ENCODE results near the gene MYPN. TPM values are rescaled to one million over a fixed set of nuclear protein-coding genes. Genes with fewer than 3 reads are reported as not detected.

MYPN gene
- total RNA-seq, 1 experiment from 2014 or later, result not detected

GRCh38 chr10:68111584-68111983 is 2.3 kb downstream of the MYPN start:
- H3K9me3 ChIP-seq (ENCODE audit: control insufficient read depth, low read depth, low read length), result no peaks in the 10 kb centered on the region
- no peak overlapping the region for H2BK12ac ChIP-seq (ENCODE audit: insufficient read length, low read depth, low read length)
- no peaks in the 10 kb centered on the region for H3K4me1 ChIP-seq (ENCODE audit: insufficient read depth, low read length)
- no peaks in the 10 kb centered on the region for H4K20me1 ChIP-seq (ENCODE audit: control insufficient read depth, insufficient read depth, insufficient read length)
- no peaks in the 10 kb centered on the region for H3K23me2 ChIP-seq (ENCODE audit: insufficient read length, low read depth, low read length, poor library complexity, severe bottlenecking)
- H2AFZ ChIP-seq (ENCODE audit: low read length), result no peak overlapping the region
- TF ChIP-seq, protein P1, sequence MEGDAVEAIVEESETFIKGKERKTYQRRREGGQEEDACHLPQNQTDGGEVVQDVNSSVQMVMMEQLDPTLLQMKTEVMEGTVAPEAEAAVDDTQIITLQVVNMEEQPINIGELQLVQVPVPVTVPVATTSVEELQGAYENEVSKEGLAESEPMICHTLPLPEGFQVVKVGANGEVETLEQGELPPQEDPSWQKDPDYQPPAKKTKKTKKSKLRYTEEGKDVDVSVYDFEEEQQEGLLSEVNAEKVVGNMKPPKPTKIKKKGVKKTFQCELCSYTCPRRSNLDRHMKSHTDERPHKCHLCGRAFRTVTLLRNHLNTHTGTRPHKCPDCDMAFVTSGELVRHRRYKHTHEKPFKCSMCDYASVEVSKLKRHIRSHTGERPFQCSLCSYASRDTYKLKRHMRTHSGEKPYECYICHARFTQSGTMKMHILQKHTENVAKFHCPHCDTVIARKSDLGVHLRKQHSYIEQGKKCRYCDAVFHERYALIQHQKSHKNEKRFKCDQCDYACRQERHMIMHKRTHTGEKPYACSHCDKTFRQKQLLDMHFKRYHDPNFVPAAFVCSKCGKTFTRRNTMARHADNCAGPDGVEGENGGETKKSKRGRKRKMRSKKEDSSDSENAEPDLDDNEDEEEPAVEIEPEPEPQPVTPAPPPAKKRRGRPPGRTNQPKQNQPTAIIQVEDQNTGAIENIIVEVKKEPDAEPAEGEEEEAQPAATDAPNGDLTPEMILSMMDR (conservative IDR thresholded peaks at IDR 0.05), result no peak
- no peaks in the 10 kb centered on the region for H3K79me1 ChIP-seq (ENCODE audit: insufficient read depth, low read depth, low read length, poor library complexity, severe bottlenecking)
- H3K23ac ChIP-seq (ENCODE audit: insufficient read length, low read depth, low read length), result no peak overlapping the region
- Mint-ChIP-seq H3K27me3 (ENCODE audit: low read depth) (no peaks in the 10 kb centered on the region), H3K4me1 (peaks cover 0 to 9% of the 10 kb centered on the region in 2 experiments; a peak in 2 of 4 replicates), H3K4me3 (no peak overlapping the region), H3K27ac (no peak overlapping the region), H3K36me3 (ENCODE audit: insufficient read depth in 1 of 3, low read depth in 3 of 3) (no peaks in the 10 kb centered on the region), H3K9me3 (no peaks in the 10 kb centered on the region)
- H3K14ac ChIP-seq (ENCODE audit: insufficient read depth, low read length), result no peak overlapping the region
- no peak overlapping the region for H3K9ac ChIP-seq (ENCODE audit: extremely low read depth, insufficient read length, low read length)
- H2BK5ac ChIP-seq (ENCODE audit: insufficient read length, low read length), result no peak overlapping the region
- no peak overlapping the region for H2AK5ac ChIP-seq (ENCODE audit: insufficient read length, low read length)
- no peak overlapping the region for H3K4ac ChIP-seq (ENCODE audit: low read depth, low read length)
- no peaks in the 10 kb centered on the region for H3K79me2 ChIP-seq (ENCODE audit: insufficient read depth, low read length)
- no peak overlapping the region for H3T11ph ChIP-seq (ENCODE audit: low read length)
- no peaks in the 10 kb centered on the region for H3K27me3 ChIP-seq (ENCODE audit: insufficient read depth, low read length)
- H2BK15ac ChIP-seq (ENCODE audit: low read depth, low read length), result no peak overlapping the region
- H3K18ac ChIP-seq (ENCODE audit: insufficient read length, low read depth, low read length), result no peak overlapping the region
- no peak overlapping the region for H3K27ac ChIP-seq (ENCODE audit: insufficient read length, low read depth, low read length)
- no peak overlapping the region for H2BK20ac ChIP-seq (ENCODE audit: low read depth, low read length, poor library complexity, severe bottlenecking)
- no peak overlapping the region for H3K56ac ChIP-seq (ENCODE audit: insufficient read length, low read depth, low read length)
- no peak overlapping the region for H4K8ac ChIP-seq (replicated peaks; ENCODE audit: insufficient read length, low read depth, low read length)
- H2BK120ac ChIP-seq (ENCODE audit: low read depth, low read length, poor library complexity, severe bottlenecking), result no peak overlapping the region
- no peak overlapping the region for H4K5ac ChIP-seq (ENCODE audit: insufficient read length, low read depth, low read length)
- no CpG with 5 or more reads among the region's 2 CpGs for WGBS (ENCODE audit: extremely low coverage, insufficient read length, low lambda C conversion rate)
- H4K91ac ChIP-seq (ENCODE audit: insufficient read length, low read depth, low read length), result no peak overlapping the region
- no peak for DNase-seq
- no peak overlapping the region for H3K4me2 ChIP-seq (ENCODE audit: insufficient read depth, insufficient read length, low read length)

Measured in H9 (cell line).